ENCODE measurements around the gene SKAP2.

Gene SKAP2

GRCh38 chr7:26864309-26865093 is at the start of gene SKAP2:
Gene SKAP2, minus strand, starts transcription at chr7:26864590. Its CDS starts 161 bp downstream, at chr7:26864429.
- peak; percentile 91 to 95 for DNase-seq

GRCh38 chr7:26912933-26913536 is 48.6 kb upstream of the SKAP2 start:
- DNase-seq = no peak

- DNase-seq = peak in 1 of 2 donors; percentile 8
Observed at GRCh38 chr7:26912338-26912737, 47.9 kb upstream of the SKAP2 start.

- DNase-seq = peak in 1 of 2 donors; percentile 1
Observed at GRCh38 chr7:26910221-26910620, 45.8 kb upstream of the SKAP2 start.

GRCh38 chr7:26900251-26900650 is 35.9 kb upstream of the SKAP2 start:
- no peak for DNase-seq

GRCh38 chr7:26899519-26899918 is 35.1 kb upstream of the SKAP2 start:
- DNase-seq = no peak

- DNase-seq = no peak
Observed at GRCh38 chr7:26898891-26899290, 34.5 kb upstream of the SKAP2 start.

- DNase-seq = no peak
Observed at GRCh38 chr7:26897928-26898327, 33.5 kb upstream of the SKAP2 start.

- DNase-seq = no peak
Observed at GRCh38 chr7:26891400-26892350, 27.3 kb upstream of the SKAP2 start.

- no peak for DNase-seq
Observed at GRCh38 chr7:26880852-26881251, 16.5 kb upstream of the SKAP2 start.

- DNase-seq = no peak
Observed at GRCh38 chr7:26879671-26880070, 15.3 kb upstream of the SKAP2 start.

- DNase-seq = no peak
Observed at GRCh38 chr7:26868841-26869495, 4.6 kb upstream of the SKAP2 start.

GRCh38 chr7:26865094-26865388 is 651 bp upstream of the SKAP2 start:
- DNase-seq = no peak

- peak; percentile 16 to 51 for DNase-seq
Observed at GRCh38 chr7:26863518-26864308, 677 bp downstream of the SKAP2 start.

- no peak for DNase-seq
Observed at GRCh38 chr7:26862834-26863233, 1.6 kb downstream of the SKAP2 start.

- no peak for DNase-seq
Observed at GRCh38 chr7:26861050-26861449, 3.3 kb downstream of the SKAP2 start.

GRCh38 chr7:26860361-26860760 is 4.0 kb downstream of the SKAP2 start:
- no peak for DNase-seq

GRCh38 chr7:26859720-26860119 is 4.7 kb downstream of the SKAP2 start:
- DNase-seq = no peak

GRCh38 chr7:26858735-26859134 is 5.7 kb downstream of the SKAP2 start:
- DNase-seq = no peak

- no peak for DNase-seq
Observed at GRCh38 chr7:26858241-26858715, 6.1 kb downstream of the SKAP2 start.

- DNase-seq = peak in 1 of 2 donors; percentile 13
Observed at GRCh38 chr7:26857506-26858240, 6.7 kb downstream of the SKAP2 start.

All from CD4-positive, alpha-beta T cell treated with Interferon alpha-2 for 1 hour (primary cell).